Measurements from ENCODE around the gene TXNRD2.
"Not testable (repeated sequence)": the region's sequence is repeated elsewhere in the genome, so short reads cannot be mapped to it uniquely, and the experiment has no call there.

The TXNRD2 gene

DNA sequence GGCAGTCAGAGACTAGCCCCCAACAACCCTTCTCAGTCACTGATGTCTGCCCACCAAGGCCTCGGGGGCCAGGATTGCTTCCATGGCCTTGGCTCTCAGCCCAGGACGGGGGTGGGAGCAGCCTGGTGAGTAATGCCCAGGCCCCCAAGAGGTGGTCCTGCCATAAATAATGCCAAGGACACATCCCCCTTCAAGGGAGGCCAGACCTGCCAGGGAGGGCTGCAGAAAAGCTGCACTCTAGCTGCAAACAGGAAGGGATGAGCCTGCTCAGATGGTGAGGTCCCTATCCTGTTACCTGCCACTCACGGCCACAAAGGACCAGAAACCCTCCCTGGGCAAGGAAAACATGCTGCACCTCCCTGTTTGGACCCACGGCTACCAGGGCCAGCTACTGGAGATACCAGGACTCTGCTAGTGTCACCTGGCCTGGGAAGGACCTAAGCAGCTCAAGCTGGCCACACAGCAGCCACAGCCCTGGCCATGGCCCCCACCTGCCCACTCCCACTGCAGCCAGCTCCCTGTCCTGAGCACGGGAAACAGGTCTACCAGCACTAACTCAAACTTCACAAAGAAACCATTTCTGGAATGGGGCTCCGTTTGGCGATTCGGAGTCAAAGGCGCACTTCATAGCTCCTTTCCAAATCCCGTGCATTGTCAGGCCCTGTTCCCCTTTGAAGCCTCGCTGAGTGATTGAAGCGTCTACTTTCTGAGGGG lies 99.1 kb downstream of the TXNRD2 start:
- DNase-seq = no peak

DNA sequence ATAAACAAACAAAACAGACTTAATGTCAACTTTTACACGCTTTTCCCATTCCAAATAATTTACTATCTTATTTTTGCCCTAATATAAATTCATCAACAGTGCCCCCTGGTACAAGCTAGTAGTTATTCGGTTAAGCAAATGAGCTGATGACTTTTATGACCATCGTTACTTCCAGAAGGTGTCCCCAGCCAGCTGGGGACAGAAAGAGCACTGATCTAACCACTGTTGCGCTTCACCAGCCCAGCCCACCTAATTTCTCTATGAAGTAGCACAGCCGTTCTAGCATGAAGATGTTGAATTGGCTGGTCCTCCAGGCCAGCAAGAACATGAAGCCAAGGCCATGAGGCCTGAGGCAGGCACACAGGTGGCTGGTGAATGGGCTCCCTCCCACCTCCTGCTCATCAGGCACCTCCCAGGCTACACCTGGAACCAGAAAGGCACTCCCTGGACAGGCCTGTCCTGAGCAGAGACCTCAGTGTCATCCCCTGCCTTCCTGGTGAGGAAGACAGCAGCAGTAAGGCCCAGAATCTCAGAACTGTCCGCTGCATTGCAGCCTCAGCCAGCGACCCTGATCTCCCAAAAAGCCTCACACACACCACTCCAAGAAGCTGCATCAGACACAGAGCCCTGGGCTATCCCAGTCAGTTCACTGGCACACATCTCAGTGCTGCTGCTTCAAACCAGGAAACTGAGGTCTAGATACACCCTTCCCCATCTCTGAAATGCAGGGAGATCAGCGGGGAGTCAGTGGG lies 99.8 kb downstream of the TXNRD2 start:
- DNase-seq = no peak

DNA sequence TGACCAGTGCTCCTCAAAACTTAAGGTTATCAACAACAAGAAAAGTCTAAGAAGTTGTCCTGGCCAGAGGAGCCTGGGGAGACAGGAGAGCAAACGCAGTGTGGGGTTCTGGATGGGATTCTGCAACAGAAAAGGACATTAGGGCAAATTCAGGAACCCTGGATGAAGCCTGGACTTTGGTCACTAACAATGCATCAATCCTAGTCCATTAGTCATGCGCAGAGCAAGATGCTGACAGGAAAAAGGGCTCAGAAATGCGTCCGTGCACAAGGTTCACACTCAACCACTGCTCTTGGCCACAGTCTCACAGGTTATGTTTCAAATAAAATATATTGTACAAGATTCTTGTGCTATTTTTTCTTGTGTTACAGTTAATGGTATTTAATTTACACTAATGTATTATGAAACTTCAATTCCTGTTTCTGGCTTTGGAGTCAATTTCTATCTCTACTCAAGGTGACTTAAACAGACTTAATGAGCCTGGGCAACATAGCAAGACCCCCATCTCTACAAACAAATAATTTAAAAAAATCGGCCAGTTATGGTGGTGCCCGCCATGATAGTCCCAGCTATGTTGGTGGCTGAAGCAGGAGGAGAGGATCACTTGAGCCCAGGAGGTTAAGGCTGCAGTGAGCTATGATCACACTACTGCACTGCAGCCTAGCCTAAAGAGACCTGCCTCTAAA lies 100.5 kb downstream of the TXNRD2 start:
- DNase-seq = no peak

DNA sequence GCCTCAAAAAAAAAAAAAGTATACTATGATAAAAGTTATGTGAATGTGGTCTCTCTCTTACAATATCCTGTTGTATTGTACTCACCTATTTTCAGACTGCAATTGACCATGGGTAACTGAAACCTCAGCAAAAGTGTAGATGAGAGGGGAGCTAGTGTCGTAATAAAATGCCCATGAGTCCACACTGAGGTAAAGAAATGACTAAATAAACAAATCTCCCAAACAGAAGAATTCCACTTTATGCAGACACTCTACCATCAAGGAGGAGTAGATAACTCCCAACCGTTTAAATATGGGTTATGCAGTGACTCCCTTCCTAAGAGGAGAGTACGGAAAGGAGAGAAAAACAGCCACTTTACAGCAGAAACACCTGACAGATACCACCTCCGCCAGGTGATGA lies 101.6 kb downstream of the TXNRD2 start:
- no peak for DNase-seq

DNA sequence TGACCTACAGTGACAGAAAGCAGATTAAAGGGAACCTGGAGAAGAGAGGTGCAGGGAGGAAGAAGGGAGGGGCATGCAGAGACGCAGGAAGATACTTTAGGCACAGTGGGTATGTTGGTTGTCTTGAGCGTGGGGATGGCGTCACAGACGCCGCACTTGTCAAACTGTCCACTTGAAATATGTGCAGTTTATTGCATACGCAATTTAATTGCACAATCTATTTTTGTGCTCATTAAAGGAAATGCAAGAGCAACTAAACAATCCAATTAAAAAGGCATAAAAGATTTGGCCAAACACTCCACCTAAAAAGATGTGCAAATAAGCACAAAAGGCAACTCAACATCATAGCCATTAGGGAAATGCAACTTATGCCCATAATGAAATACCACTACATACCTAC lies 103.7 kb downstream of the TXNRD2 start:
- DNase-seq = no peak

DNA sequence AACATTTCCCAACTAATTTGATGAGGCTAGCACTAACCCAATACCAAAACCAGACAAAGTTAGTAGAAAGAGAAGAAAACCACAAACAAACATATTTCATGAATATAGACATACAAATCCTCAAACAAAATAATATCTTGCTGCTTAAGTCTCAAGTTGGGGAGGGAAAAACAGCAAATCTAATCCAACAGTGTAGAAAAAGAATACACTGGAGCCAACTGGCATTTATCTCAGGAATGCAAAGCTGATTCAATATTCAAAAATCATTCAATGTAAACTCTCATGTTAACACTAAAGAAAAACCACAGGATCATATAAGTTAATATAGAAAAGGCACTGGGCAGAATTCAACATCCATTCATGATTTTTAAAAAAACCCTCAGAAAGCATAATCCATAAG lies 105.1 kb downstream of the TXNRD2 start:
- DNase-seq = no peak

DNA sequence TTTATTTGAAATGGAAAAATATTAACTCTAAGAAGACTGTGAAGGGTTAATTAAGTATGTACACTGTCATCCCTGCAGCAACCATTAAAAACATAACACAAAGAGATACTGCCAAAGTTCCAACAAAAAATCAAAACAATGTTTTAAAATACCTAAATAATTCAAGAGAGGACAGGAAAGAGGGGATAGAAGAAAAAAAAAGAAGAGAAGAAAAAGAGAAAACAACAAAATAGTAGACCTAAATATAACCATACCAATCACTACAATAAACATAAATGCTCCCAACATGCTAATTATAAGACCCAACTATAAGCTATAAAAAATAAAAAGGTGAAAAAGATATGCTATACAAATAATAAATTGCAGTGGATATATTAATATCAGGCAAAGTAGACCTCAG lies 107.0 kb downstream of the TXNRD2 start:
- no peak for DNase-seq

DNA sequence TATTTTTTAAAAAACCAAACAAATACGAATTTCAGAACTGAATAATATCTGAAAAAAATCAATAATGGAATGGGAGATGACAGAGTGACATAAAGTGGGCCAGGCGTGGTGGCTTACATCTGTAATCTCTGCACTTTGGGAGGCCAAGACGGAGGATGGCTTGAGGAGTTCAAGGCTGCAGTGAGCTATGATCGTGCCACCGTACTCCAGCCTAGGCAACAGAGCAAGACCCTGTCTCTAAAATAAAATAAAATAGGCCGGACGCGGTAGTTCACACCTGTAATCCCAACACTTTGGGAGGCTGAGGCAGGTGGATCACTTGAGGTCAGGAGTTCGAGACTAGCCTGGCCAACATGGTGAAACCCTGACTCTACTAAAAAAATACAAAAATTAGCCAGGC lies 108.3 kb downstream of the TXNRD2 start:
- not testable (repeated sequence) for DNase-seq

DNA sequence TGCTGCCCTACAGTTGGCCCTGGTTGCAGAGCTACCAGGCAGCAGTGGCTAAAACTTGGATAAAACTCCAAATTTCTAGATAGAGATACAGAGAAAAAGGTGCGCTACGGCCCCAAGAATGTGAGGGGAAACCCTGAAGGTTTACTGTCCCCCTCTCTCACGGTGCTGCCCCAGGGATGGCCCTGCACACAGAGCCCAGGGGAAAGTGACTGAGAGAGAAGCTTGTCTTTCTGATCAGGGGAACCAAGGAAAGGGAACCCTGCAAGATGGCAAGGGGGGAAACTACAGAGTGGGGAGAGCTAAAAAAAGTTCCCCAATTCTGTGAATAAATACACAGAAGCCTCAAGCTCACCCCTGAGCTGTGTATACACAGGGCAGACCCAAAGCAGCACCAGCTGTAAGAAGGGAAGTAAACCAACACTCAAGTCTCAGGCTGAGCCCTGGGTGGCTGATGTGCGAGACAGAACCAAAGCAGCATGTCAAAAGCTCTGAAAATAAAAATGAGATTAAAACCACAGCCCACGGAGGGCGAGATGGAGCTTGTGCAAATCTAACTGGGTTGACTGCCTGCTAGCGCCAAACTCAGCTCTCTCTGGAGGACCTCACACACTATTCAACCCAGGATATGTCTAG lies 109.0 kb downstream of the TXNRD2 start:
- DNase-seq = no peak

DNA sequence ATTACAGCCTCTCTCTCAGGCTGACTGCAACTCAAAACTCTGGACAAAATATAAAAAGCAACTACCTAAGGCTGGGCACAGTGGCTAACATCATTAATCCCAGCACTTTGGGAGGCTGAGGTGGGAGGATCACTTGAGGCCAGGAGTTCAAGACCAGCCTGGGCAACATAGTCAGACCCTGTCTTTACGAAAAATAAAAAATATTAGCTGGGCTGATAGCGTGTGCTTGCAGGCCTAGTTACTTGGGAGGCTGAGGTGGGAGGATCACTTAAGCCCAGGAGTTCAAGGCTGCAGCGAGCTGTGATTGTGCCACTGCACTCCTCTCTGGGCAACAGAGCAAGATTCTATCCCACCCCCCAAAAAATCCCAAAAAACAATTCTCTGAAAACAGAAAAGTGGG lies 109.6 kb downstream of the TXNRD2 start:
- not testable (repeated sequence) for DNase-seq

DNA sequence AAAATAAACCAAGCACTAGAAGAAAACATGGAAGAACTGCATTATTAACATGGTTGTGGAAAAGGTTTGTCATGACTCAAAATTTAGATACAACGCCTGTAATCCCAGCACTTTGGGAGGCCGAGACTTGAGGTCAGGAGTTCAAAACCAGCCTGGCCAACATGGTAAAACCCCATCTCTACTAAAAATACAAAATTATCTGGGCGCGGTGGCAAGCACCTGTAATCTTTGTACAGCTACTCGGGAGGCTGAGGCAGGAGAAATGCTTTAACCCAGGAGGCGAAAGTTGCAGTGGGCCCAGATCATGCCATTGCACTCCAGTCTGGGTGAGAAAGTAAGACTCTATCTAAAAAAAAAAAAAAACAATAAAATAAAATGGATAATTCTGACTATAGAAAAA lies 110.6 kb downstream of the TXNRD2 start:
- no peak for DNase-seq

DNA sequence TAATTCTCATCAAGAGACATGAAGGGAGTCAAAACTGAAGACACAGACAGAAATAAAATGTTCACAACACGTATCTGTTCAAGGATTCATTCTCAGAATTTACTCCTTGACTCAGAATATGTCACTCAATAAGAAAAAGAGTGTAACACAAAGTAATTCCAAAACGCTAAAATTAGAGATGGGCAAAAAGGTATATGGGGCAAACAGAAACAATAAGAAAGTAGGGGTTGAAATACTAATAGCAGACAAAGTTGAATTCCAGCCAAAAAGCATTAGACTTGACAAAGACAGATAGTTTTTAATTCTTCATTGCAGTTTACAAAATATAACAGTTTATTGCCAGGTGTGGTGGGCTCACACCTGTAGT lies 113.6 kb downstream of the TXNRD2 start:
- DNase-seq = no peak

DNA sequence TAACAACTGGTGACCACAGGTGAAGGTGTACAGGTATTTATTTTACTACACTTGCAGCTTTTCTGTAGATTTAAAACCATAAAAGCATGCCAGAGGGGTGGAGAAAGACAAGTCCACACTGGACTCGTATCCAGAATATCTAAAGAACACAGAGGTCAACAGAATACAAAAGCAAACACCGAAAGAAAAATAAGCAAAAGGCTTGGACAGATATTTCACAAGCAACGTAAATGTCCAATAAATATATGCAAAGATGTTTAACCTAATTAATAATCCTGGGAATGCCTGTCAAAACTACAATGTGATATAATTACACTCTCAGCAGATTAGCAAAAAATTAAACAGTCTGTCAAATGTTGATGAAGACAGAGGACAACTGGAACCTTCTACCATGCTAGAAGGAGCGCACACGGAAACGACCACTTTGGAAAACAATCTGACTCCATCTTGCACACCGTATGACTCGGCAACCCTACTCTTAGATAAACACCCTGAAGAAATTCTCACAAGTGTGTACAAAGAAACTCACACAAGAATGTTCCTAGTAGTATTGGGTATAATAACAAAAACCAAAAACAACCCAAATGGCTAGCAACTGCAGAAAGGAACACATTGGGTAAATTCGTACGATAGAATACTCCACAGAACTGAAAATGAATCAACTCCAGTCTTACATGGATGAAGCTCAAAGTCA lies 114.1 kb downstream of the TXNRD2 start:
- no peak for DNase-seq

DNA sequence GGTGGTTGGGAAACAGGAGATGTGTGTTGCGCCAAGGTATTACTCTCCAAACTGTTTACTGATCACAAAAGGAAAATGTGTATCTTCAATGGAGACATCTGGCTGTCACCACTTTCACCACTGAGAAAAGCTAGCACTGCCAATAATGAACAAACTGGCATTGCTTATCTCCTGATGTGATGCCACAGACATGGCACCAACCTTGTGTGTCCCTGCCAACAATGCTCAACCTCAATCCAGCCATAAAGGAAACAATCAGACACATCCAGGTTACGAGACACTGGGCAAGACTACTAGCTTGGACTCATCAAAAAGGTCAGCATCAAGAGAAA lies 115.0 kb downstream of the TXNRD2 start:
- DNase-seq = no peak

DNA sequence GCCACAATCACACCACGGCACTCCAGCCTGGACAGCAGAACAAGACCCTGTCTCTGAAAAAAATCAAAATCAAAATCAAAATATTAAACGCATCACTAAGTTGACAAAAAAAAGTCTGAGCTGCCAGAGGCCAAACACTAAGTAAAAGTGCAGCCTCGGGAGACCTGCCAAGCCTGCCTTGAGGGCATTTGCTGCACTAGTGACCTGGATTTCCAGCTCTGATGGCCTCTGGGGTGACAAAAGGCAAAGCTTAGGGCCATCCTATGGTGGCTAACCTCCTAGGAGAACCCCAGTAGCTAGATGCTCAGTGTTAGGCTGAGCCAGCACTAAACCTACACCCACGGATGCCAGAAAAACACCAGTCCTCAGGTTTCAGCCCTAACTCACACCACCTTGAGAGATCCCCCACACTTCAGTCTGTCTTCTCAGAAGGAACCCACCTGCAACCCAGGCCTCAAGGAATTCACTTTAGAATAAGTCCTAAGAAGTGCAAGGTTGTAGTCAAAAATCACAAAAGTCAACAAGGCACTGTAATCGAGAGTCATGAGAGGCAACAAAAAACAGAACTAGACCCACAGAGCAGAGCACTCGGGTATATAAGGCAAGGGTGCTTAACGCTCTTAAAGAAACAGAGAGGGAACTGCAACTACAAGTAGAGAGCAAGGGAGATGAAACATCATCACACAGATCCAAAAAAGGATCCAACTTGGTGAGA lies 115.6 kb downstream of the TXNRD2 start:
- DNase-seq = no peak

Data from bone marrow (tissue), 2 donors.